GM18870 (cell line): ENCODE results near the gene GPRC5A.

ENCODE experiments used
- ATAC-seq: cut with Tn5 transposase; IDR thresholded peaks from one replicate; pipeline ENCODE4 v1.9.1; 2021; ENCODE audit warnings: moderate library complexity; ENCODE audit not compliant: unreplicated experiment

GPRC5A gene

DNA sequence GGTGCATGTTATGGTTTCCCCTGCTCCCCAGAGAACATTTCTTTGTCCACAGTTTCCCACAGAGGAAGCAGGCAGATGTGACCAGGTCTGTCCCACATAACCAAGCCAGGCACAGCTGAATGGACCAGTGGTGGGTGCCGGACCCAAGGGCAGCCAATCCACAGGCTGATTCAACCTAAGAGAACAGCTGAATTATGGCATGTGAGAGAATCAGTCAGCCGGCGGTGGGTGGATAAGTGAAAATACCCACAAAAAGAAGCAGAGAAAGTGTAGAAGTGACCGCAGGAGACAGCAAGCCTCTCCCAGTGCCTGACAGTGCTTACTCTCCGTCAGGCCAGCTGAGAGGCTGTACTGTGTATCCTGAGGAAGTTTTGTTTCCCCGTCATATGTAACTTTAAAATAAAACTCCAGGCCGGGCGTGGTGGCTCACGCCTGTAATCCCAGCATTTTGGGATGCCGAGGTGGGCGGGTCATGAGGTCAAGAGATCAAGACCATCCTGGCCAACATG is 45.7 kb downstream of the GPRC5A start:
- no peak for ATAC-seq

DNA sequence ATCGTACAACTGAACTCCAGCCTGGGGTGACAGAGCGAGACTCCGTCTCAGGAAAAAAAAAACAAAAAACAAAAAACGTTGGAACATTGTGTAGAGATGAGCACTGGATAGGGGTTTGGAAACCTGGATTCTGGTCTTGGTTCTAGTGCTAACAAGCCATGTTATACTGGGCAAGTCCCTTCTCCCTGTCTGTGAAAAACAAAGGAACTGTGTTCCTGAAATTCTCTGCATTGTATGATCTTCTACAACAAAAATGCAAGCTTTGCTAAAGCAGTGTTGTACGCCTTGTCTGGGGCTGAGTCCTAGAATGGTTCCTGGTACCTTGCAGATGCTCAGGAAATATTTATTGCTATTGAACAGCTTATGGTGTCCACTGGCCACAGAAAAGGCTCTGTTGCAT is 47.2 kb downstream of the GPRC5A start:
- no peak for ATAC-seq

DNA sequence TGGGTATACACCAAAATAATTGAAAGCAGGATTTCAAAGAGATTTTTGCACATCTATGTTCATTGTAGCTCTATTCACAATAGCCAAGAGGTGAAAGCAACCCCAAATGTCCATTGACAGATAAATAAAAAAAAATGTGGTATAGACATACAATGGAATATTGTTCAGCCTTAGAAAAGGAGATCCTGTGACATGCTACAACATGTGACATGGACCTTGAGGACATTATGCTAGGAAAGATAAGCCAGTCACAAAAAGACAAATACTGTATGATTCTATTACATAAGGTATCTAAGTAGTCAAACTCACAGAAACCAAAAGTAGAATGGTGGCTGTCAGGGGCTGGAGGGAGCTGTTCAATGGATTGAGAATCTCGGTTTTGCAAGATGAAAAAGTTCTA is 48.5 kb downstream of the GPRC5A start:
- no peak for ATAC-seq

DNA sequence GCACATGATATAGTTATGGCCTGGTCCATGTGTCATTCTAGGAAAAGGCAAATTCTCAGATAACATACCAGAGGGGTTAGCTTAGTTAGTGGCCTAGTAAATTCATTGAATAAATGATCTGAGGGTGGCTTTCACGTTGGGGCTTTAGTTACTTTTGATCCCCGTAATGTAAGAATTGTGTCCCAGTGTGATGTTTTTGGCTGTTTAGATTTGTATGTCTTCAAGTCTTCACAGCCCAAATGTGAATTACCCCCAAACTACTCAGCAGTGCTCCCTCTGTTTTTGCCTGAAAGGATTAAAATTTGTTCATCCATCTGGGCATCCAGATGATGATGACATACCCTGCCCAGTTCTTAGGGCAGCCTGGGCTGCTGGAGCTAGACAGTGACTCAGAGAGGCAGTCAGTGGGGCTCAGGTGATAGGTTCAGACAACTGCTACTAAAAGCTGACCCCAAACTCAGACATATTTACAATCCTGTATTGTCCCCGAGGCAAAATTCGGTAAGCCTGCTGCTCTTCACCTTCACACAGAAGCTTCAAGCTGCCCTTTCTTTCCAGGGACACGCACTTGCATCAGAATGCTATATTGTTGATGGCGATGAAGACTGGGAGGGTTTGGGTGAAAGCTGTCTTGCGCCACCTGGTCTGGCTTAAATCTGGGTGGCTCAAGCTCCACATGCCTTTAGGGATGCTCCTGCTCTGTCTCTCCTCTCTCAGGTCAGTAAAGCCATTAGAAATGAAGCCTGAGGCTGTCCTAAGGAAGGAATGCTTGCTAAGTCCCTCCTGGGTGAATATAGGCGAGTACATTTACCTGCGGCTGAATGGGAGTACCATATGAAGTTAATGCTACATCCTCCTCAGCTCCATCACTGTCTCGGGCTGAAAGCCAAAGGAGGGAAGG is 50.3 kb downstream of the GPRC5A start:
- no peak for ATAC-seq

DNA sequence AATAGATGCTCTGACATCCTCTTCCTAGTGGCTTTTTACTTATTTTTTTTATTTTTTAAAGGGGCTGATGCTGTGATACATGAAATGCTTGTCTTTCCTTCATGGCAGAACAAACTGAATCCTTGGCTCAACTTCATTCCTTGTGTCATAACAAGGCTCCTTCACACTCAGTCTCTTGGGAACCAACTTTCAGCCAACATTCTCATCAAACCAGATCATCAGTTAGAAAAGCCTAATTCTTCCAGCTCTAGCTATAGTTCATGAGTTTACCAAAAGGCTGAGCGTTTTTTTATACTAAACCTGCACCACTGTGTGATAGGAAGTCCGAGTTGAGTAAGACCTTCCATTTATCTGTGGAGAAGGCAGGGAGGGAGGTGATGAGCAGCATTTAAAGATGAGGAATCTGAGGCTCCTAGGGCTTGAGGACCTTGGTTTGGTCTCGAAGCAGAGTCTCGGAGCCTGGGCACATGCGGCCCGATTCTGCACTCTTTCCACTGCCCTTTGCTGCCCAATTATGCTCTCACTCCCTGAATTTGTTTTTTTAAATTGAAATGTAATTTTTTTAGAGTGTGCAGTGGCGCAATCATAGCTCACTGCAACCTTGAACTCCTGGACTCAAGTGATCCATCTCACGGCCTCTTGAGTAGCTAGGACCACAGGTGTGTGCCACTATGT is 52.4 kb downstream of the GPRC5A start:
- ATAC-seq = no peak

DNA sequence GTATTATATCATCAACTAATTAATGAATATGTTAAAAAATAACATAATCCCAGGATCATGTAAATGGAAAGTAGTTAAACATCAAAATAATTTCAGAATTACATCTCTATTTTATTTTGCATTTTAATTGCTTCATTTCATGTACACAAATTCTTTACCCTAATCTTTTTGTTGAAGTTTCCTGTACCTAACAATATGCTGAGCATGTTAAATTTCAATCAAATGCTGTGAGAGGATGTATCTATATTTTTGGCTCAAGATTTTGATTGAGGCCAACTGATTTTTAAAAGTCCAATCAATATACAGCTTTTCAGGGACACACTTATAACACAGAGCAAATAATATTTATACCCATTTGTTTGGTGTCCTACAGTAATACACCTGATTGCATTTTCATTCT is 54.2 kb downstream of the GPRC5A start:
- ATAC-seq = no peak

DNA sequence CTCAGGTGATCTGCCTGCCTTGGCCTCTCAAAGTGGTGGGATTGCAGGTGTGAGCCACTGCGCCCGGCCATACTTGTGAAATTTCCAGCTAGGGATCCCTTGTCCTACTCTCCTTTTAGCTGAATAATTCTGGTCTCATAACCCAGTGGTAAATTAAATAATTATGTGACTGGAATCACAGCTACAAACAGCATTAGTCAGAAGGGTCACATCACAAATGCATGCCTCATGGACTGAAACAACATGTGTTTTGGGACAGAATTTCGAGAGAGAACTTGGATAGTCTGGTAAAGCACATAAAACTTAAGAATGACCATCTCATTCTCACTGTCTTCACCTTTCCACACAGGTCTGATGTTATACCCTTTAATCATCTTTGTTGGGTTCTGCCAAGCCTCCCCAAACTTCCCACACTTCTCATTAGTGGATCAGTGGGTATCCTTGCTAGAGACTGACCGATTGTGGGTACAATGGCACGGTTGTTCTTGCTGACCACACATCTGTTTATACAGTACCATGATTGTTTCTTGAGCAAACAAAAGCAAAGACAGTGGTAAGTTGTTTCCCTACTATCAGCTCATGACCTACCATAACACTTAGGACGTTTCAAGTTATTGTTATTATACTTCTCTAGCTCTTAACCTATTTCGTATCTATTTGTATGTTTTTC is 55.5 kb downstream of the GPRC5A start:
- ATAC-seq = no peak

DNA sequence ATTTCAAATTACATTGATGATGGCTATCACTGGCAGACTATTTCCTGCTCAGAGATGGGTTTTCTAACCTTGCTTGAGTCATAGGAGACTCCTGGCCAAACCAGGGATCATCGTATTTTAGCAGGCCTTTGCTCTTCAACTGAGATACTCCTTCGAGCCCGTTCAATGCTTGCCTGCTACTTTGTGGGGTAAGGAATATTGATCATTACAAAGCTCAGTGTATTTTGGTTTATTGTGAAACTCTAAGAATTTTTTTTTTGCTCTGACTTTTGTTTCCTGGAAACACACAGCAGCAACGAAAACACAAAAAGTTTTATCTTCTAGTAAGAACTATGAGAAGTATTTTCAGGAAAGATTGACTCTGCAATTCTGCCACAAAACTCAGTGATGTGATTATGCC is 56.5 kb downstream of the GPRC5A start:
- ATAC-seq = no peak

DNA sequence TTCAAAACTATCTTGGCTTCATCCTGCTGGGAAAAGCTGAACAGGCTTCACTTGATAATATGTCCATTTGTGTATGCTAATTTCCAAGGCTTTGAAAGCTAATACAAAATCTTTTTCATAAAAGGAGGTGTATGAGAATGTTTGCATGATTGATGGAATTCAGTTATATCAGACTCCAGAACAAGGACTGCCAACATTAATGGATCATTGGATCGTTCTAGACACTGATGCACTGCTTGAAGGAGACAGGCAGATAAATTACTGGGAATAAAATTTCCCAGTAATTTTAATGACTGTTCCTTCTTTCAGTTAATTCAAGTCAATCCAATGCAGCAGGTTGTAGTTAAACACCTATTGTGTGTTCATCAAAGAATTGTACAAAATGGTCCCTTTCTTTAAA is 60.1 kb downstream of the GPRC5A start:
- no peak for ATAC-seq

DNA sequence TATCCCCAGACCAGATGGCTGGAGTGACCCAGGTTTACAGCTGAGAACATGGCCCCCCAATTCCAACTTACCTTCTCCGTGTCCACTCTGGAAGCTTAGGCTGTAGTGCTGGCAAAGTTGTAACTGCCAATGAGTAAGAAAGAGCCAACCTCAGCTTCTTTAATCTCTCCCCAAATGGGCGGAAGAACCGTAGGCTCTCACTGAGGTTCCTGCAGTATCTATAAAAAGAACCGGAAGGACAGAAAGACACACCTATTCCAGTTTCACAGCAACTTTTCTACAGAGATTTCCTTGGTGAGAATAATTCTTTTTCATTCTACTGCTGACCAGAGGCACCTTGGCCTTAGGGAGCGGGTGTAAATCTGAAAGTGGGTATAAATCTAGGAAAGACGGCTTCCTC is 60.7 kb downstream of the GPRC5A start, which contains the start of gene GPRC5D:
GPRC5D (minus strand) TSS at position 135 of the 400 bp plus-strand sequence. CDS start 1,786 bp downstream, outside the sequence.
- ATAC-seq = no peak

DNA sequence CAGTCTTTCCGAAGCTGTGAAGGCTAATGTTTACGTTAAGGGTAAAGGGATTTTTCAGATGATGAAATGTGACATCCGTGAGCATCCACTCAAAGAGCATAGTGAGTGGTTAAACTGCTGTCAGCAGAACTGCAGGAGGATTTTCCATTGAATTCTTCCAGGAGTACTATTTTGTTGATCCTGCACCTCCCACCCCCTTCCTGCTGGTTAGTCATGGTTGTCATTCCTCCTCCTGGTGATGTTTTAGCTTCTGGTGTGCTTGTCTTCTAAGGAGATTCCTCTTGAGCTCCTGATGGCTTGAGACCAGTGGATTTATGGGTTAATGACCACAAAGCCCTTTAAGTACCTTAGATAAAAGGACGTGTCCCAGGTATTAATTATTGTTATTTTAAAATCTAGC is 63.0 kb downstream of the GPRC5A start:
- ATAC-seq = no peak

DNA sequence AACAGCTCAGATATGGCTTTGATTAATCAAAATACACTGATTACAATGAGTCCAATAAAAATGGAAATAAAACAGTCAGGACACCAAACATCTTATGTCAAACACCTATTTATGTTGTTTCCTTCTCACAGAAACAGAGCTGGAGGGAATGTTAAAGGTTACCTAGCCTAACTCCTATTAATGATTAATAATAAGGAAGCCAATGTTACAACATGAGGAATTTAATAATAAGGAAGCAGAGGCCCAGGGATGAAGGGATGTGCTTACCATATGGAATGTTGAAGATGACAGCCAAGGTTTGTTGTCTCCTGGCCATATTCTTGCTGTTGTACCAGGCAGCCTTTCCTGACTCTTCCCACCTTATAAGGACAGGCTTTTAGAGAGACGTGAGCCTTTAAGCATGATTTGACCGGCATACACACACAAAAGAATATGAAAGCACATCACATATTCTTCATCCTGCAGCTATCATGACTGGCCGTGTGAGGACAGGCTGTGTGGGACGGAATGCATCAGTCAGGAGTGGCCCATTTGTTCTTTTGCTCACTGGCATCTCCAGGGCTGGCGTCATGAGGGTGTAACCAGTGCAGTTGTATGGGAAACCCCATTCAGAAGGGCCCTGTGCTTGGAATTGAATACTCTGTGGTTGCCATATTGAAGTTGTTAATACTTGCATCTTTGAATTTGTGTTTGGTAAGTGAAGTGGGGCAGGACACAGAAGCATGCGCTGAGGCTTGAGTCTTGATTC is 63.7 kb downstream of the GPRC5A start:
- no peak for ATAC-seq

DNA sequence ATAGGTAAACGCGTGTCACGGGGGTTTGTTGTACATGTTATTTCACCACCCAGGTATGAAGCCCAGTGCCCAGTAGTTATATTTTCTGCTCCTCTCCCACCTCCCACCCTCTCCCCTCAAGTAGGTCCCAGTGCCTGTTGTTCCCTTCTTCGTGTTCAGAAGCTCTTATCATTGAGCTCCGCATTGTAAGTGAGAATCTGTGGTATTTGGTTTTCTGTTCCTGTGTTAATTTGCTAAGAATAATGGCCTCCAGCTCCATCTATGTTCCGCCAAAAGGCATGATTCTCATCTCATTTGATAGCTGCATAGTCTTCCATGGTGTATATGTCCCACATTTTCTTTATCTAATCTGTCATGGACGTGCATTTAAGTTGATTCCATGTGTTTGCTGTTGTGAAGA is 67.5 kb downstream of the GPRC5A start:
- ATAC-seq = no peak

DNA sequence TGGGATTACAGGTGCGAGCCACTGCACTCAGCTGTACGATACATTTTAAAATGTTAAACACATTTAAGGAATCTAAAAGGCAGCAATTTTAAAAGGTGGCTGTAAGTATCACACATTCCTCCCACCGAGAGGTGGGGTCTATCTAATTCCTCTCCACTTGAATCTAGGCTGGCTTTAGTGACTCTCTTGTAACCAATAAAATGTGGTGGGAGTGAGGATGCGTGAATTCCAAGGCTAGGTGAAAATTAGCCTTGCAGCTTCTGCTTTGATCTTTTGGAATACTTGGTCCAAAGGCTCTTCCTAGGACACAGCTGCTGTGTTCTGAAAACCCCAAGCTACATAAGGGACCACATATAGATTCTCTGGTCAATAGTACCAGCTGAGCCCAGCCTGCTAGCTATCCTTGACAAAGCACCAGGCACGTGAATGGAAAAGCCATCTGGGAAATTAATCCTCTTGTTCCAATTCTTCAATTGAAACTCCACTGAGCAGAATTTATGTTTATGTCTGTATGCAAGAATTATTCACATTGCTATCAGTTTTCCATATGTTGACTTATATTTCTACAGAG is 69.4 kb downstream of the GPRC5A start:
- no peak for ATAC-seq

DNA sequence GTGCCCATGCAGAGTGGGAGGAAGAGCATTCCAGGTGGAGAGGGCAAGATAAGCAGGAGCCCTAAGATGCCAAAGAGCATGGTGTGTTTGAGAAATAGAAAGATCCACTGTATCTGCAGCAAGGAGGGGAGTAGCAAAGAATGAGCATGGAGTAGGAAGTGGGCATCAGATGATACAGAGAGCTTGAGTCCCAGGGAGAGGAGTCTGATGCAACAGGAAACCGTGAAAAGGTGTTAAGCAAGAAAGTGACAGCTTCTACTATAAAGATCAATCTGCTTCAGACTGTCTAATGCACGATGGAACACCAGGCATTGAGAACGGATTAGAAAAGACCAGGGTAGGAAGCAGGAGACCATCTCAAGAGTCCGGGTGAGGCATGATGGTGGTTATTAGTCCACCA is 72.9 kb downstream of the GPRC5A start:
- ATAC-seq = no peak

DNA sequence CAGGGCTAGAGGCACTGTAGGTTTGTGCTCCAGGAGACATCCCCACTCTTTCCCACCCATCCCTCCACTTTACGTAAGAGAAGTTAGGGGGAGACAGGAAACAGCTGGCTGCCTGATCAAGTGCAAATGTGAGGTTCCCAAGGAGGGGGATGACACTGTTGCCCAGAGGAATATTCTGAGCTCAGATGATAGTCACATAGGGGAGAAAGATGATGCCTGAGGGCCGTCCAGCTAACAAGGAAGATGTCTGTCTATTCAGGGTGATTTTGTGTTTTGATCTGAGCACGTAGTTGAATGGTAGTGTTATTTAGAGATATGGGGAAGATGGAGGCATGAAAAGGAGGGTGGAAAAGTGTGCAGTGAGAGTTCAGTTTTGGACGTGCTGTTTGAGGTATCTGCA is 74.5 kb downstream of the GPRC5A start:
- ATAC-seq = no peak
